Measurements from ENCODE around the gene NPHS1. TPM values are rescaled to one million over a fixed set of nuclear protein-coding genes. Genes with fewer than 3 reads are reported as not detected.

Gene NPHS1
- total and polyA plus RNA-seq, 9 of the 15 experiments (the other 6 are each of a cell fraction or from before 2014, with no cell fraction given): 0.01 to 0.28 (median 0.14) TPM; not detected in 5

DNA sequence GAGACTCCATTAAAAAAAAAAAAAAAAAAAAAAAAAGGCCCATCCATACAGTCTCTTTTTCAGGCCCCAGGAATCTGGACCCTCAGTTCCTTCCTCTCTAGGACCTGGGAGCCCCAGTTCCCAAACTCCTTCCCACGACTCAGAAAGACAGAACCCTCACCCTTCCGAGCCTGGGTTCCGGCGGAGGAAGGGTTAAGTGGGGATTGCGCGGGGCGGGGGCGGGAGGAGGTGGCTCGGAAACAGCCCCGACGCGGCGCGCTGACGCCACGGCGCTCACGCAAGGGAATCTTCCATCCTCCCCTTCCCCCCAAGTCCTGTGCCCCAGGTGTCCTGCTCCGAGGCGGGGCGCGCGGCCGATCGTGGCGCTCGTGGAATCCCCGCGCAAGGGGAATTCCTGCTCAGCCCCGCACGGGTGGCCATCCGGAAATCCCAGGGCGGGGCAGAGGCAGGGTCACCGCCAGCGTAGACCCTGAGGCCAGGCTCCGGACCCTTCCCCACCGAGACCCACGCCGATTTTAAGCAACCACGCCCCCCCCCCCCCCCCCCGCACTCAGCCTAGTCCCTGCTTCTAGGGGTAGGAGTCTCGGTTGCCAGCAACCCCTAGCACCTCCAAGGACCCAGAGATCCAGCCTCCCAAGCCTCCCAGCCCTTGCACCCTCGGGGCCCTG, 47.4 kb upstream of the NPHS1 start (continued):
- TF ChIP-seq ILK (tag; IDR thresholded peaks at IDR 0.05; ENCODE audit: borderline replicate concordance, low read depth) (no peak), SIN3B (IDR thresholded peaks at IDR 0.05; ENCODE audit: low read depth) (0 out of 2 replicates have a peak, but pooled peaks have one; percentile 28), NFE2 (IDR thresholded peaks at IDR 0.05; ENCODE audit: low read depth) (no peak), JUND (IDR thresholded peaks at IDR 0.05; ENCODE audit: borderline replicate concordance, low read depth, low read length) (peak; percentile 68), JUND (tag; IDR thresholded peaks at IDR 0.05; ENCODE audit: borderline replicate concordance, low read depth, low read length) (no peak; the same call in 2 of the 3 replicates), CHD2 (IDR thresholded peaks at IDR 0.05; ENCODE audit: low read depth, low read length) (peak; percentile 35; the same call in 1 of the 2 replicates), STAG1 (CRISPR knock-in tag; IDR thresholded peaks at IDR 0.05; ENCODE audit: borderline replicate concordance) (0 out of 2 replicates have a peak, but pooled peaks have one; percentile 9), EGR1 (conservative IDR thresholded peaks at IDR 0.05) (peak; percentile 98), FOXM1 (IDR thresholded peaks at IDR 0.05; ENCODE audit: low read depth) (peak; percentile 35; the same call in 1 of the 2 replicates), FOXM1 (CRISPR knock-in tag; IDR thresholded peaks at IDR 0.05; ENCODE audit: low read depth) (no peak), VEZF1 (CRISPR knock-in tag; IDR thresholded peaks at IDR 0.05) (peak; percentile 90), TOE1 (IDR thresholded peaks at IDR 0.05; ENCODE audit: borderline replicate concordance) (peak; percentile 37), TOE1 (CRISPR knock-in tag; IDR thresholded peaks at IDR 0.05; ENCODE audit: borderline replicate concordance, low read depth) (no peak), PATZ1 (CRISPR knock-in tag; IDR thresholded peaks at IDR 0.05; ENCODE audit: borderline replicate concordance) (no peak), RCOR1 (IDR thresholded peaks at IDR 0.05; ENCODE audit: borderline replicate concordance in 1 of 2, low read depth in 2 of 2, low read length in 2 of 2) (peak in 1 of 2 experiments; percentile 34; a peak in 1 of 4 replicates), MAFG (tag; conservative IDR thresholded peaks at IDR 0.05) (no peak), PHF20 (IDR thresholded peaks at IDR 0.05; ENCODE audit: partially characterized antibody) (peak; percentile 10), ZNF395 (CRISPR knock-in tag; IDR thresholded peaks at IDR 0.05) (no peak), MTA3 (IDR thresholded peaks at IDR 0.05; ENCODE audit: borderline replicate concordance) (peak; percentile 35; the same call in 1 of the 2 replicates), CREB1 (IDR thresholded peaks at IDR 0.05) (peak; percentile 81), CREB1 (CRISPR knock-in tag; IDR thresholded peaks at IDR 0.05) (peak; percentile 69)
- TF ChIP-seq, protein P1, sequence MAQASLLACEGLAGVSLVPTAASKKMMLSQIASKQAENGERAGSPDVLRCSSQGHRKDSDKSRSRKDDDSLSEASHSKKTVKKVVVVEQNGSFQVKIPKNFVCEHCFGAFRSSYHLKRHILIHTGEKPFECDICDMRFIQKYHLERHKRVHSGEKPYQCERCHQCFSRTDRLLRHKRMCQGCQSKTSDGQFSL (CRISPR knock-in tag; IDR thresholded peaks at IDR 0.05): peak; percentile 89
- TF ChIP-seq, protein P1 (tag; IDR thresholded peaks at IDR 0.05): peak in 1 of 2 experiments; percentile 79; a peak in 2 of 4 replicates

All from K562 (cell line).